ENCODE results near the gene CKM. TPM values are rescaled to one million over a fixed set of nuclear protein-coding genes. Genes with fewer than 3 reads are reported as not detected.

Gene CKM
- 1 to 10 TPM in 1 of 6 donors, not detected in 5; 1.2 TPM for total RNA-seq
- 1 to 10 TPM in 1 of 2 donors, under 1 TPM in 1; 0.23 to 4.9 TPM for polyA plus RNA-seq

- Histone ChIP-seq H3K27ac (no peak within 1 kb of the TSS), H3K27me3 (no peaks in the 10 kb centered on the region), H3K4me1 (no peaks in the 10 kb centered on the region), H3K36me3 (no peaks in the 10 kb centered on the region), H3K9me3 (no peaks in the 10 kb centered on the region), H3K4me3 (no peak within 1 kb of the TSS)
- ATAC-seq (no peak), FAIRE-seq (no peak), DNase-seq (no peak)
- TF ChIP-seq CTCF (IDR thresholded peaks at IDR 0.05): no peak
- WGBS, 2 donors: 60 to 66% methylated on average over 14 to 15 of the region's 15 CpGs
- intact Hi-C loops (cut with DNase I): no loop called here
Observed at GRCh38 chr19:45322744-45323281, at the start of gene CKM. Gene CKM (minus strand): TSS chr19:45322875. CDS start chr19:45319713, 3,162 bp downstream.

GRCh38 chr19:45370410-45371204 is 47.9 kb upstream of the CKM start, which contains the start of gene ERCC2:
Gene ERCC2 (minus strand): TSS chr19:45370573. CDS start chr19:45370540, 33 bp downstream.
- intact Hi-C loops (cut with DNase I): no loop called here
- Histone ChIP-seq H3K4me1 (no peaks in the 10 kb centered on the region), H3K27me3 (no peaks in the 10 kb centered on the region), H3K36me3 (no peaks in the 10 kb centered on the region), H3K4me3 (peak within 1 kb of the TSS; percentile 64 to 85 (median 75)), H3K27ac (peak within 1 kb of the TSS; percentile 46 to 84 (median 72)), H3K9me3 (no peaks in the 10 kb centered on the region)
- WGBS, 2 donors: 3% methylated on average over 53 to 55 of the region's 55 CpGs
- DNase-seq (peak; percentile 99 to 100 (median 100)), FAIRE-seq (peak; percentile 88), ATAC-seq (peak; percentile 98 to 99 (median 99))
- no peak for TF ChIP-seq CTCF (IDR thresholded peaks at IDR 0.05)

- no peaks in the 10 kb centered on the region for H3K4me1 ChIP-seq
- intact Hi-C loops (cut with DNase I): no loop called here
- no peak for FAIRE-seq
- no peak overlapping the region for H3K27ac ChIP-seq
- H3K36me3 ChIP-seq: no peaks in the 10 kb centered on the region
- H3K27me3 ChIP-seq: no peaks in the 10 kb centered on the region
- 95 to 96% methylated on average over 11 of the region's 11 CpGs for WGBS, 2 donors
- ATAC-seq: no peak
- DNase-seq: no peak
- no peak for TF ChIP-seq CTCF (IDR thresholded peaks at IDR 0.05)
- H3K9me3 ChIP-seq: no peaks in the 10 kb centered on the region
- no peak overlapping the region for H3K4me3 ChIP-seq
Observed at GRCh38 chr19:45368737-45369340, 46.2 kb upstream of the CKM start.

- Histone ChIP-seq H3K4me3 (no peak overlapping the region), H3K27me3 (no peaks in the 10 kb centered on the region), H3K36me3 (no peaks in the 10 kb centered on the region), H3K4me1 (no peaks in the 10 kb centered on the region), H3K9me3 (no peaks in the 10 kb centered on the region), H3K27ac (no peak overlapping the region)
- TF ChIP-seq CTCF (IDR thresholded peaks at IDR 0.05): no peak
- WGBS, 2 donors: 91% methylated on average over 4 of the region's 4 CpGs
- no peak for ATAC-seq
- intact Hi-C loops (cut with DNase I): no loop called here
- no peak for DNase-seq
- no peak for FAIRE-seq
Observed at GRCh38 chr19:45368127-45368526, 45.5 kb upstream of the CKM start.

Measured in pancreas (tissue), 10 donors.